Measurements from ENCODE around the gene SH3GL2. TPM values are rescaled to one million over a fixed set of nuclear protein-coding genes. Genes with fewer than 3 reads are reported as not detected.

SH3GL2 gene
- total RNA-seq, 3 donors from 2014 or later (not counting 1 experiment from before 2014, with no cell fraction given), result not detected

GRCh38 chr9:17839776-17840175 is 260.9 kb downstream of the SH3GL2 start:
- TF ChIP-seq, protein P1, sequence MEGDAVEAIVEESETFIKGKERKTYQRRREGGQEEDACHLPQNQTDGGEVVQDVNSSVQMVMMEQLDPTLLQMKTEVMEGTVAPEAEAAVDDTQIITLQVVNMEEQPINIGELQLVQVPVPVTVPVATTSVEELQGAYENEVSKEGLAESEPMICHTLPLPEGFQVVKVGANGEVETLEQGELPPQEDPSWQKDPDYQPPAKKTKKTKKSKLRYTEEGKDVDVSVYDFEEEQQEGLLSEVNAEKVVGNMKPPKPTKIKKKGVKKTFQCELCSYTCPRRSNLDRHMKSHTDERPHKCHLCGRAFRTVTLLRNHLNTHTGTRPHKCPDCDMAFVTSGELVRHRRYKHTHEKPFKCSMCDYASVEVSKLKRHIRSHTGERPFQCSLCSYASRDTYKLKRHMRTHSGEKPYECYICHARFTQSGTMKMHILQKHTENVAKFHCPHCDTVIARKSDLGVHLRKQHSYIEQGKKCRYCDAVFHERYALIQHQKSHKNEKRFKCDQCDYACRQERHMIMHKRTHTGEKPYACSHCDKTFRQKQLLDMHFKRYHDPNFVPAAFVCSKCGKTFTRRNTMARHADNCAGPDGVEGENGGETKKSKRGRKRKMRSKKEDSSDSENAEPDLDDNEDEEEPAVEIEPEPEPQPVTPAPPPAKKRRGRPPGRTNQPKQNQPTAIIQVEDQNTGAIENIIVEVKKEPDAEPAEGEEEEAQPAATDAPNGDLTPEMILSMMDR (IDR thresholded peaks at IDR 0.05), result no peak
- DNase-seq (no peak), ATAC-seq (no peak)
- no peaks in the 10 kb centered on the region for H3K36me3 ChIP-seq (ENCODE audit: control insufficient read depth, insufficient read depth, low read length)
- Mint-ChIP-seq H3K4me3 (no peak overlapping the region), H3K36me3 (no peaks in the 10 kb centered on the region), H3K4me1 (no peaks in the 10 kb centered on the region), H3K27me3 (ENCODE audit: low read depth in 2 of 2) (no peaks in the 10 kb centered on the region), H3K9me3 (peaks cover 7 to 10% of the 10 kb centered on the region in 2 donors), H3K27ac (no peak overlapping the region)
- no peak overlapping the region for H3K4me3 ChIP-seq (ENCODE audit: low read length)
- H3K27ac ChIP-seq (ENCODE audit: low read length), result no peak overlapping the region
- no peaks in the 10 kb centered on the region for H3K27me3 ChIP-seq (ENCODE audit: control insufficient read depth, insufficient read depth, low read length)
- H3K9me3 ChIP-seq (ENCODE audit: control insufficient read depth, insufficient read depth, low read length), result peaks cover 3% of the 10 kb centered on the region
- 87% methylated on average over 4 of the region's 5 CpGs for WGBS (ENCODE audit: insufficient coverage)
- intact Hi-C loops (cut with micrococcal nuclease), result no loop called here
- no peaks in the 10 kb centered on the region for H3K4me1 ChIP-seq (ENCODE audit: control insufficient read depth, insufficient read depth, low read length)

- Histone ChIP-seq H3K9me3 (ENCODE audit: control insufficient read depth, insufficient read depth, low read length) (peaks cover 7% of the 10 kb centered on the region), H3K4me3 (ENCODE audit: low read length) (no peak overlapping the region), H3K27ac (ENCODE audit: low read length) (no peak overlapping the region), H3K4me1 (ENCODE audit: control insufficient read depth, insufficient read depth, low read length) (no peaks in the 10 kb centered on the region), H3K27me3 (ENCODE audit: control insufficient read depth, insufficient read depth, low read length) (no peaks in the 10 kb centered on the region), H3K36me3 (ENCODE audit: control insufficient read depth, insufficient read depth, low read length) (no peaks in the 10 kb centered on the region)
- no peaks in the 10 kb centered on the region for H3K27me3 Mint-ChIP-seq (ENCODE audit: low read depth in 2 of 2)
- intact Hi-C loops (cut with micrococcal nuclease), result no loop called here
- no peak overlapping the region for H3K4me3 Mint-ChIP-seq
- peaks cover 9 to 11% of the 10 kb centered on the region in 2 donors for H3K9me3 Mint-ChIP-seq
- no peak overlapping the region for H3K27ac Mint-ChIP-seq
- H3K36me3 Mint-ChIP-seq, result no peaks in the 10 kb centered on the region
- WGBS (ENCODE audit: insufficient coverage), result 100% methylated on average over 1 of the region's 1 CpG
- ATAC-seq (no peak), DNase-seq (no peak)
- no peaks in the 10 kb centered on the region for H3K4me1 Mint-ChIP-seq
- TF ChIP-seq, protein P1 (IDR thresholded peaks at IDR 0.05), result no peak
These were observed 264.4 kb downstream of the SH3GL2 start for GRCh38 chr9:17843236-17843635.

Data from natural killer cell (primary cell).